ENCODE data around the gene C10orf53. TPM values are rescaled to one million over a fixed set of nuclear protein-coding genes. Genes with fewer than 3 reads are reported as not detected.

The C10orf53 gene
- polyA plus RNA-seq, 3 donors, result not detected

DNA sequence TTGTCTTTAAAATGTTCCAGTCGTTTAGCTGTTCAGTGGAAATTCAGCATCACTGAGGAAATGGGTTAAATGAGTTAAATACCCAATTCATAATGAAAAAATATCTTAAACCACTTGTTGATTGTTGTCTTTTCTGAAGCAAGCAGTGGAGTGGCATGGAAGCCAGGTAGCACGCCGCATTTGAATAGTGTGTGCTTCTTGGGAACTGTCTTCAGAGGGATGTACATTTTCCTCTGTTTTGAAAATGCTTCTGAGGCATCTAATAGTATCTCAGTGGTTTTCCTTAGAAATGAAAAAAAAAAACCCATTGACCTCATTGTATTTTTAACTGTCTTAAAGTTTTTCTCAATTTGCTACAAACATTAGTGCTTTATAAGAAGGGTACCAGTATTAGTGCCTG, 28.1 kb downstream of the C10orf53 start:
- peaks cover 0 to 11% (median 5%) of the 10 kb centered on the region in 7 donors for H3K9me3 Mint-ChIP-seq

GRCh38 chr10:49709934-49710333, 30.5 kb downstream of the C10orf53 start:
- H3K79me2 ChIP-seq (ENCODE audit: insufficient read depth, low read length), result no peaks in the 10 kb centered on the region
- H2AFZ ChIP-seq (ENCODE audit: insufficient read depth, low read depth, low read length, poor library complexity, severe bottlenecking), result no peak overlapping the region
- Mint-ChIP-seq H3K4me1 (no peaks in the 10 kb centered on the region), H3K36me3 (no peaks in the 10 kb centered on the region), H3K27me3 (ENCODE audit: low read depth in 3 of 3) (peaks cover 2 to 12% (median 3%) of the 10 kb centered on the region in 3 donors), H3K9me3 (peaks cover 2 to 16% (median 6%) of the 10 kb centered on the region in 7 donors), H3K4me3 (no peak overlapping the region), H3K27ac (no peak overlapping the region)
- 71% methylated on average over 1 of the region's 5 CpGs for WGBS (ENCODE audit: insufficient coverage)
- intact Hi-C loops (cut with micrococcal nuclease), result no loop called here
- no peak for DNase-seq
- H3K27ac ChIP-seq (ENCODE audit: low read depth in 1 of 2, low read length in 2 of 2), result no peak overlapping the region
- H3K36me3 ChIP-seq (replicated peaks in 1 of 2; ENCODE audit: control insufficient read depth in 1 of 2, insufficient read depth in 2 of 2, low read length in 2 of 2), result no peaks in the 10 kb centered on the region
- no peaks in the 10 kb centered on the region for H3K27me3 ChIP-seq (ENCODE audit: control insufficient read depth in 2 of 2, insufficient read depth in 2 of 2, low read length in 2 of 2)
- H3K9ac ChIP-seq (ENCODE audit: insufficient read depth, low read length, poor library complexity, severe bottlenecking), result no peak overlapping the region
- H3K4me3 ChIP-seq (replicated peaks in 1 of 3; ENCODE audit: low read depth in 2 of 3, low read length in 3 of 3), result no peak overlapping the region
- H4K20me1 ChIP-seq (ENCODE audit: insufficient read depth, low read length), result no peaks in the 10 kb centered on the region
- TF ChIP-seq, protein P1, sequence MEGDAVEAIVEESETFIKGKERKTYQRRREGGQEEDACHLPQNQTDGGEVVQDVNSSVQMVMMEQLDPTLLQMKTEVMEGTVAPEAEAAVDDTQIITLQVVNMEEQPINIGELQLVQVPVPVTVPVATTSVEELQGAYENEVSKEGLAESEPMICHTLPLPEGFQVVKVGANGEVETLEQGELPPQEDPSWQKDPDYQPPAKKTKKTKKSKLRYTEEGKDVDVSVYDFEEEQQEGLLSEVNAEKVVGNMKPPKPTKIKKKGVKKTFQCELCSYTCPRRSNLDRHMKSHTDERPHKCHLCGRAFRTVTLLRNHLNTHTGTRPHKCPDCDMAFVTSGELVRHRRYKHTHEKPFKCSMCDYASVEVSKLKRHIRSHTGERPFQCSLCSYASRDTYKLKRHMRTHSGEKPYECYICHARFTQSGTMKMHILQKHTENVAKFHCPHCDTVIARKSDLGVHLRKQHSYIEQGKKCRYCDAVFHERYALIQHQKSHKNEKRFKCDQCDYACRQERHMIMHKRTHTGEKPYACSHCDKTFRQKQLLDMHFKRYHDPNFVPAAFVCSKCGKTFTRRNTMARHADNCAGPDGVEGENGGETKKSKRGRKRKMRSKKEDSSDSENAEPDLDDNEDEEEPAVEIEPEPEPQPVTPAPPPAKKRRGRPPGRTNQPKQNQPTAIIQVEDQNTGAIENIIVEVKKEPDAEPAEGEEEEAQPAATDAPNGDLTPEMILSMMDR (IDR thresholded peaks at IDR 0.05), result no peak
- H3K4me2 ChIP-seq (replicated peaks; ENCODE audit: extremely low read depth, low read length, poor library complexity, severe bottlenecking), result no peak overlapping the region
- H3K4me1 ChIP-seq (ENCODE audit: control insufficient read depth in 1 of 2, insufficient read depth in 2 of 2, low read length in 2 of 2), result no peaks in the 10 kb centered on the region
- peaks cover 0 to 6% of the 10 kb centered on the region in 2 donors for H3K9me3 ChIP-seq (replicated peaks in 1 of 2; ENCODE audit: control insufficient read depth in 1 of 2, insufficient read depth in 1 of 2, low read length in 2 of 2)

More for the DNA sequence above, 28.1 kb downstream of the C10orf53 start:
- Histone ChIP-seq H2AFZ (ENCODE audit: insufficient read depth, low read depth, low read length, poor library complexity, severe bottlenecking) (no peak overlapping the region), H3K9me3 (replicated peaks in 1 of 2; ENCODE audit: control insufficient read depth in 1 of 2, insufficient read depth in 1 of 2, low read length in 2 of 2) (peaks cover 0 to 3% of the 10 kb centered on the region in 2 donors), H3K79me2 (ENCODE audit: insufficient read depth, low read length) (no peaks in the 10 kb centered on the region), H4K20me1 (ENCODE audit: insufficient read depth, low read length) (no peaks in the 10 kb centered on the region), H3K36me3 (replicated peaks in 1 of 2; ENCODE audit: control insufficient read depth in 1 of 2, insufficient read depth in 2 of 2, low read length in 2 of 2) (no peaks in the 10 kb centered on the region), H3K27ac (ENCODE audit: low read depth in 1 of 2, low read length in 2 of 2) (no peak overlapping the region), H3K4me3 (replicated peaks in 1 of 3; ENCODE audit: low read depth in 2 of 3, low read length in 3 of 3) (no peak overlapping the region), H3K27me3 (ENCODE audit: control insufficient read depth in 2 of 2, insufficient read depth in 2 of 2, low read length in 2 of 2) (no peaks in the 10 kb centered on the region), H3K9ac (ENCODE audit: insufficient read depth, low read length, poor library complexity, severe bottlenecking) (no peak overlapping the region), H3K4me1 (ENCODE audit: control insufficient read depth in 1 of 2, insufficient read depth in 2 of 2, low read length in 2 of 2) (no peaks in the 10 kb centered on the region), H3K4me2 (replicated peaks; ENCODE audit: extremely low read depth, low read length, poor library complexity, severe bottlenecking) (no peak overlapping the region)
- Mint-ChIP-seq H3K27me3 (ENCODE audit: low read depth in 3 of 3) (peaks cover 0 to 12% (median 3%) of the 10 kb centered on the region in 3 donors), H3K27ac (no peak overlapping the region), H3K4me1 (no peaks in the 10 kb centered on the region), H3K4me3 (no peak overlapping the region), H3K36me3 (no peaks in the 10 kb centered on the region)
- WGBS (ENCODE audit: insufficient coverage), result no CpG with 5 or more reads among the region's 3 CpGs
- no peak for DNase-seq
- intact Hi-C loops (cut with micrococcal nuclease), result no loop called here
- TF ChIP-seq, protein P1 (IDR thresholded peaks at IDR 0.05), result no peak
